A549 (cell line): ENCODE data around the gene KIF21A.

Source experiments
- CBX2 ChIP-seq: fragments of 200-600 bp; sonication (generic); IDR thresholded peaks from 2 replicates; pipeline ENCODE4 v1.6.1; 2016; ENCODE audit warnings: low read depth, mild to moderate bottlenecking, borderline replicate concordance
- EHF ChIP-seq: fragments of 250-450 bp; sonication (Bioruptor Pico); IDR thresholded peaks from 2 replicates; pipeline ENCODE4 v1.5.0; 2020; ENCODE audit warnings: mild to moderate bottlenecking
- POLR2A ChIP-seq: IDR thresholded peaks from 2 replicates; pipeline ENCODE4 v1.6.1; 2012; ENCODE audit warnings: mild to moderate bottlenecking, low read length
- POLR2AphosphoS2 ChIP-seq: conservative IDR thresholded peaks from 2 replicates; pipeline ENCODE4 v1.6.1; 2012; ENCODE audit warnings: low read length, improper control_type of control experiment, inconsistent platforms
- TF ChIP-seq, protein P1 (sequence below): fragments of >200 bp; sonication (Bioruptor Twin); formaldehyde crosslinking; IDR thresholded peaks from 3 replicates; pipeline ENCODE4 v1.5.1; 2016
- TF ChIP-seq, protein P2 (sequence below): IDR thresholded peaks from 2 replicates; pipeline ENCODE4 v1.6.1; 2012

- TF ChIP-seq EHF (CRISPR knock-in tag) (no peak), CBX2 (no peak), POLR2A (no peak), POLR2AphosphoS2 (no peak)
- TF ChIP-seq, protein P1, sequence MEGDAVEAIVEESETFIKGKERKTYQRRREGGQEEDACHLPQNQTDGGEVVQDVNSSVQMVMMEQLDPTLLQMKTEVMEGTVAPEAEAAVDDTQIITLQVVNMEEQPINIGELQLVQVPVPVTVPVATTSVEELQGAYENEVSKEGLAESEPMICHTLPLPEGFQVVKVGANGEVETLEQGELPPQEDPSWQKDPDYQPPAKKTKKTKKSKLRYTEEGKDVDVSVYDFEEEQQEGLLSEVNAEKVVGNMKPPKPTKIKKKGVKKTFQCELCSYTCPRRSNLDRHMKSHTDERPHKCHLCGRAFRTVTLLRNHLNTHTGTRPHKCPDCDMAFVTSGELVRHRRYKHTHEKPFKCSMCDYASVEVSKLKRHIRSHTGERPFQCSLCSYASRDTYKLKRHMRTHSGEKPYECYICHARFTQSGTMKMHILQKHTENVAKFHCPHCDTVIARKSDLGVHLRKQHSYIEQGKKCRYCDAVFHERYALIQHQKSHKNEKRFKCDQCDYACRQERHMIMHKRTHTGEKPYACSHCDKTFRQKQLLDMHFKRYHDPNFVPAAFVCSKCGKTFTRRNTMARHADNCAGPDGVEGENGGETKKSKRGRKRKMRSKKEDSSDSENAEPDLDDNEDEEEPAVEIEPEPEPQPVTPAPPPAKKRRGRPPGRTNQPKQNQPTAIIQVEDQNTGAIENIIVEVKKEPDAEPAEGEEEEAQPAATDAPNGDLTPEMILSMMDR = no peak
- TF ChIP-seq, protein P2, sequence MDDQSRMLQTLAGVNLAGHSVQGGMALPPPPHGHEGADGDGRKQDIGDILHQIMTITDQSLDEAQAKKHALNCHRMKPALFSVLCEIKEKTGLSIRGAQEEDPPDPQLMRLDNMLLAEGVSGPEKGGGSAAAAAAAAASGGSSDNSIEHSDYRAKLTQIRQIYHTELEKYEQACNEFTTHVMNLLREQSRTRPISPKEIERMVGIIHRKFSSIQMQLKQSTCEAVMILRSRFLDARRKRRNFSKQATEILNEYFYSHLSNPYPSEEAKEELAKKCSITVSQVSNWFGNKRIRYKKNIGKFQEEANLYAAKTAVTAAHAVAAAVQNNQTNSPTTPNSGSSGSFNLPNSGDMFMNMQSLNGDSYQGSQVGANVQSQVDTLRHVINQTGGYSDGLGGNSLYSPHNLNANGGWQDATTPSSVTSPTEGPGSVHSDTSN = no peak
Observed at GRCh38 chr12:39440781-39441180, 2.1 kb downstream of the KIF21A start.
